HEK293 (cell line): ENCODE measurements around the gene ACAD8.

Experiments
- CTCF ChIA-PET: fragments of 350-600 bp; formaldehyde crosslinking; extraction: SDS; loops from one replicate; lab custom pipeline; 2021; ENCODE audit warnings: antibody characterized with exemption; lab: Yijun Ruan, JAX
- POLR2A ChIA-PET: fragments of 300-600 bp; formaldehyde crosslinking; extraction: SDS; loops from one replicate; lab custom pipeline; 2020; ENCODE audit warnings: antibody characterized with exemption, inconsistent platforms; lab: Yijun Ruan, JAX
- H3K27ac ChIP-seq: fragments of 200-500 bp; sonication (Bioruptor generic); 2 replicates; pipeline ENCODE4 v1.5.1; 2014; ENCODE audit warnings: low read depth, low read length, control low read depth, inconsistent platforms; ENCODE audit errors: extremely low read depth
- H3K36me3 ChIP-seq, 2 experiments: fragments of 200-500 bp in 1 of 2; sonication (Bioruptor generic) in 1 of 2; 1 replicate in 1 of 2; 2 replicates in 1 of 2; pipeline ENCODE4 v1.5.1; 2014 to 2017; ENCODE audit warnings: inconsistent platforms in 2 of 2, low read length in 2 of 2; ENCODE audit not compliant: control insufficient read depth in 2 of 2, insufficient read depth in 1 of 2
- H3K4me1 ChIP-seq: fragments of 200-500 bp; sonication (Bioruptor generic); 2 replicates; pipeline ENCODE4 v1.5.1; 2014; ENCODE audit warnings: mild to moderate bottlenecking, low read length, inconsistent platforms; ENCODE audit not compliant: control insufficient read depth, insufficient read depth
- H3K4me3 ChIP-seq: 2 replicates; pipeline ENCODE4 v1.5.1; 2011; ENCODE audit warnings: low read depth, mild to moderate bottlenecking, control low read depth, low read length, moderate library complexity
- H3K9me3 ChIP-seq: fragments of 200-500 bp; sonication (Bioruptor generic); 2 replicates; pipeline ENCODE4 v1.5.1; 2014; ENCODE audit warnings: low read depth, low read length, inconsistent platforms; ENCODE audit not compliant: control insufficient read depth, insufficient read depth
- BCL11A ChIP-seq: fragments of 450-650 bp; formaldehyde crosslinking; IDR thresholded peaks from 2 replicates; pipeline ENCODE4 v1.5.1; 2016; ENCODE audit warnings: low read depth, missing biosample characterization, missing genetic modification characterization
- GLIS1 ChIP-seq: fragments of 450-650 bp; formaldehyde crosslinking; IDR thresholded peaks from 2 replicates; pipeline ENCODE4 v1.5.1; 2016; ENCODE audit warnings: missing biosample characterization, missing genetic modification characterization
- HOXA7 ChIP-seq: sonication (generic); formaldehyde crosslinking; IDR thresholded peaks from 2 replicates; pipeline ENCODE4 v1.8.1; 2022; ENCODE audit warnings: missing genetic modification reagents, borderline replicate concordance
- TRIM28 ChIP-seq: IDR thresholded peaks from 2 replicates; pipeline ENCODE4 v1.6.1; 2011; ENCODE audit warnings: low read length, control low read depth, borderline replicate concordance
- ZBTB21 ChIP-seq: fragments of 450-650 bp; formaldehyde crosslinking; IDR thresholded peaks from 2 replicates; pipeline ENCODE4 v1.5.1; 2017; ENCODE audit warnings: missing biosample characterization, missing genetic modification characterization
- ZNF16 ChIP-seq: fragments of 450-650 bp; formaldehyde crosslinking; IDR thresholded peaks from 2 replicates; pipeline ENCODE4 v1.5.1; 2016; ENCODE audit warnings: low read depth, missing biosample characterization, missing genetic modification characterization
- ZNF169 ChIP-seq: fragments of 450-650 bp; formaldehyde crosslinking; IDR thresholded peaks from 2 replicates; pipeline ENCODE4 v1.5.1; 2016; ENCODE audit warnings: missing biosample characterization, missing genetic modification characterization
- ZNF302 ChIP-seq: fragments of 450-650 bp; formaldehyde crosslinking; IDR thresholded peaks from 2 replicates; pipeline ENCODE4 v1.5.1; 2016; ENCODE audit warnings: missing biosample characterization, missing genetic modification characterization, low read depth
- ZNF366 ChIP-seq: fragments of 450-650 bp; formaldehyde crosslinking; conservative IDR thresholded peaks from 2 replicates; pipeline ENCODE4 v1.5.1; 2016; ENCODE audit warnings: missing biosample characterization, missing genetic modification characterization
- ZNF416 ChIP-seq: fragments of 450-650 bp; formaldehyde crosslinking; IDR thresholded peaks from 2 replicates; pipeline ENCODE4 v1.5.1; 2016; ENCODE audit warnings: missing biosample characterization, missing genetic modification characterization
- ZNF544 ChIP-seq: fragments of 450-650 bp; formaldehyde crosslinking; IDR thresholded peaks from 2 replicates; pipeline ENCODE4 v1.5.0; 2017; ENCODE audit warnings: missing biosample characterization, missing genetic modification characterization
- ZNF549 ChIP-seq: fragments of 450-650 bp; IDR thresholded peaks from 2 replicates; pipeline ENCODE4 v1.5.1; 2018; ENCODE audit warnings: missing biosample characterization, missing genetic modification characterization, mild to moderate bottlenecking, inconsistent platforms, moderate library complexity
- ZNF560 ChIP-seq: fragments of 450-650 bp; formaldehyde crosslinking; IDR thresholded peaks from 2 replicates; pipeline ENCODE4 v1.5.1; 2017; ENCODE audit warnings: missing biosample characterization, missing genetic modification characterization, borderline replicate concordance
- TF ChIP-seq, protein P1 (sequence below): fragments of 450-650 bp; formaldehyde crosslinking; conservative IDR thresholded peaks from 2 replicates; pipeline ENCODE4 v1.5.1; 2016; ENCODE audit warnings: low read depth, missing biosample characterization, missing genetic modification characterization
- TF ChIP-seq, protein P2 (sequence below): fragments of 450-650 bp; formaldehyde crosslinking; IDR thresholded peaks from 2 replicates; pipeline ENCODE4 v1.5.1; 2016; ENCODE audit warnings: missing biosample characterization, missing genetic modification characterization
- TF ChIP-seq, protein P3 (sequence below): fragments of 450-650 bp; formaldehyde crosslinking; IDR thresholded peaks from 2 replicates; pipeline ENCODE4 v1.5.1; 2016; ENCODE audit warnings: missing biosample characterization, missing genetic modification characterization
- TF ChIP-seq, protein P4 (sequence below): fragments of 450-650 bp; formaldehyde crosslinking; IDR thresholded peaks from 2 replicates; pipeline ENCODE4 v1.5.0; 2017; ENCODE audit warnings: missing biosample characterization, missing genetic modification characterization, borderline replicate concordance

The ACAD8 gene

DNA sequence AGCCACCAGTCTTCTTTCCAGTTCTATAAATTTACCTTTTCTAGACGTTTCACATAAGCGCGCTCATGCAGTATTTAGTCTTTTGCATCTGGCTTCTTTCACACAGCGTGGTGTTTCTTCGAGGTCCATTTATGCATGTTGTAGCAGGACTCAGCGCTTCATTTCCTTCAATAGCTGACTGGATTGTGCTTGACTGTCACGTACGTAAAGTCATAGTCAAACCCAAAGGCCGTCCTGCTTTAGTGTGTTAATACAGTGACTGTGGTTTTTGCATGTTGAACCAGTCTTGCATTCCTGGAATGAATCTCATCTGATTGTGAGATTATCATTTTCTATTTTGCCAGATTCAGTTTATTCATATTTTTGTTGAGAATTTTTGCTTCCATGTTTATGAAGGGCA is 41.3 kb downstream of the ACAD8 start:
- TF ChIP-seq, protein P1, sequence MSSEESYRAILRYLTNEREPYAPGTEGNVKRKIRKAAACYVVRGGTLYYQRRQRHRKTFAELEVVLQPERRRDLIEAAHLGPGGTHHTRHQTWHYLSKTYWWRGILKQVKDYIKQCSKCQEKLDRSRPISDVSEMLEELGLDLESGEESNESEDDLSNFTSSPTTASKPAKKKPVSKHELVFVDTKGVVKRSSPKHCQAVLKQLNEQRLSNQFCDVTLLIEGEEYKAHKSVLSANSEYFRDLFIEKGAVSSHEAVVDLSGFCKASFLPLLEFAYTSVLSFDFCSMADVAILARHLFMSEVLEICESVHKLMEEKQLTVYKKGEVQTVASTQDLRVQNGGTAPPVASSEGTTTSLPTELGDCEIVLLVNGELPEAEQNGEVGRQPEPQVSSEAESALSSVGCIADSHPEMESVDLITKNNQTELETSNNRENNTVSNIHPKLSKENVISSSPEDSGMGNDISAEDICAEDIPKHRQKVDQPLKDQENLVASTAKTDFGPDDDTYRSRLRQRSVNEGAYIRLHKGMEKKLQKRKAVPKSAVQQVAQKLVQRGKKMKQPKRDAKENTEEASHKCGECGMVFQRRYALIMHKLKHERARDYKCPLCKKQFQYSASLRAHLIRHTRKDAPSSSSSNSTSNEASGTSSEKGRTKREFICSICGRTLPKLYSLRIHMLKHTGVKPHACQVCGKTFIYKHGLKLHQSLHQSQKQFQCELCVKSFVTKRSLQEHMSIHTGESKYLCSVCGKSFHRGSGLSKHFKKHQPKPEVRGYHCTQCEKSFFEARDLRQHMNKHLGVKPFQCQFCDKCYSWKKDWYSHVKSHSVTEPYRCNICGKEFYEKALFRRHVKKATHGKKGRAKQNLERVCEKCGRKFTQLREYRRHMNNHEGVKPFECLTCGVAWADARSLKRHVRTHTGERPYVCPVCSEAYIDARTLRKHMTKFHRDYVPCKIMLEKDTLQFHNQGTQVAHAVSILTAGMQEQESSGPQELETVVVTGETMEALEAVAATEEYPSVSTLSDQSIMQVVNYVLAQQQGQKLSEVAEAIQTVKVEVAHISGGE = no peak
- TF ChIP-seq ZNF560 (tag by site-specific recombination) (no peak), ZNF169 (tag by site-specific recombination) (no peak), ZNF302 (no peak)
- TF ChIP-seq, protein P2, sequence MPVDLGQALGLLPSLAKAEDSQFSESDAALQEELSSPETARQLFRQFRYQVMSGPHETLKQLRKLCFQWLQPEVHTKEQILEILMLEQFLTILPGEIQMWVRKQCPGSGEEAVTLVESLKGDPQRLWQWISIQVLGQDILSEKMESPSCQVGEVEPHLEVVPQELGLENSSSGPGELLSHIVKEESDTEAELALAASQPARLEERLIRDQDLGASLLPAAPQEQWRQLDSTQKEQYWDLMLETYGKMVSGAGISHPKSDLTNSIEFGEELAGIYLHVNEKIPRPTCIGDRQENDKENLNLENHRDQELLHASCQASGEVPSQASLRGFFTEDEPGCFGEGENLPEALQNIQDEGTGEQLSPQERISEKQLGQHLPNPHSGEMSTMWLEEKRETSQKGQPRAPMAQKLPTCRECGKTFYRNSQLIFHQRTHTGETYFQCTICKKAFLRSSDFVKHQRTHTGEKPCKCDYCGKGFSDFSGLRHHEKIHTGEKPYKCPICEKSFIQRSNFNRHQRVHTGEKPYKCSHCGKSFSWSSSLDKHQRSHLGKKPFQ = no peak
- TF ChIP-seq, protein P3, sequence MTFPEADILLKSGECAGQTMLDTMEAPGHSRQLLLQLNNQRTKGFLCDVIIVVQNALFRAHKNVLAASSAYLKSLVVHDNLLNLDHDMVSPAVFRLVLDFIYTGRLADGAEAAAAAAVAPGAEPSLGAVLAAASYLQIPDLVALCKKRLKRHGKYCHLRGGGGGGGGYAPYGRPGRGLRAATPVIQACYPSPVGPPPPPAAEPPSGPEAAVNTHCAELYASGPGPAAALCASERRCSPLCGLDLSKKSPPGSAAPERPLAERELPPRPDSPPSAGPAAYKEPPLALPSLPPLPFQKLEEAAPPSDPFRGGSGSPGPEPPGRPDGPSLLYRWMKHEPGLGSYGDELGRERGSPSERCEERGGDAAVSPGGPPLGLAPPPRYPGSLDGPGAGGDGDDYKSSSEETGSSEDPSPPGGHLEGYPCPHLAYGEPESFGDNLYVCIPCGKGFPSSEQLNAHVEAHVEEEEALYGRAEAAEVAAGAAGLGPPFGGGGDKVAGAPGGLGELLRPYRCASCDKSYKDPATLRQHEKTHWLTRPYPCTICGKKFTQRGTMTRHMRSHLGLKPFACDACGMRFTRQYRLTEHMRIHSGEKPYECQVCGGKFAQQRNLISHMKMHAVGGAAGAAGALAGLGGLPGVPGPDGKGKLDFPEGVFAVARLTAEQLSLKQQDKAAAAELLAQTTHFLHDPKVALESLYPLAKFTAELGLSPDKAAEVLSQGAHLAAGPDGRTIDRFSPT (tag by site-specific recombination) = no peak
- TF ChIP-seq, all 188 proteins: peak for 0
- Histone ChIP-seq H3K4me1 (no peaks in the 10 kb centered on the region), H3K4me3 (no peak overlapping the region), H3K9me3 (no peaks in the 10 kb centered on the region), H3K36me3 (no peaks in the 10 kb centered on the region), H3K27ac (no peak overlapping the region)
- POLR2A ChIA-PET = no interaction called here
- CTCF ChIA-PET = no interaction called here

DNA sequence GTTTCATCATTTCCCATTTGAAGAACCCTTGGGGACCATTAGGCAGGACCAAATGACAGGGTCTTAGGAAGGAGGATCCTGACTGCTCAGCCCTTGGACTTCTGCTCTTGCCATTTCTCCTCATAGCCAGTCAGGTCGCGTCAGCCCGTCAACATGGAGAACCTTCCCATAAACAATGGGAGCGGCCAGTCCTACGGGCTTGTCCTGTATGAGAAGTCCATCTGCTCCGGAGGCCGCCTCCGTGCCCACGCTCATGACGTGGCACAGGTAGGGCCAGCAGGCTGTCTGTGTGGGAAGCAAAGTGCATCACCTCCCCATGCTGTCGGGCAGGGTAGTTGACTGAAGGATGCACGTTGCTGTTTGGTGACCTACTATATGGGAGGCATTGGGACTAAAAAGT is 58.9 kb downstream of the ACAD8 start:
- Histone ChIP-seq H3K27ac (no peak overlapping the region), H3K4me3 (no peak overlapping the region), H3K36me3 (no peaks in the 10 kb centered on the region)
- POLR2A ChIA-PET = no interaction called here
- TF ChIP-seq BCL11A (no peak), GLIS1 (tag by site-specific recombination) (no peak), ZNF416 (tag by site-specific recombination) (no peak), ZNF544 (tag by site-specific recombination) (no peak), ZNF549 (tag by site-specific recombination) (no peak), TRIM28 (no peak), ZNF16 (tag by site-specific recombination) (no peak), ZNF366 (no peak), ZBTB21 (tag by site-specific recombination) (no peak), HOXA7 (no peak), ZNF302 (no peak)
- TF ChIP-seq, protein P4, sequence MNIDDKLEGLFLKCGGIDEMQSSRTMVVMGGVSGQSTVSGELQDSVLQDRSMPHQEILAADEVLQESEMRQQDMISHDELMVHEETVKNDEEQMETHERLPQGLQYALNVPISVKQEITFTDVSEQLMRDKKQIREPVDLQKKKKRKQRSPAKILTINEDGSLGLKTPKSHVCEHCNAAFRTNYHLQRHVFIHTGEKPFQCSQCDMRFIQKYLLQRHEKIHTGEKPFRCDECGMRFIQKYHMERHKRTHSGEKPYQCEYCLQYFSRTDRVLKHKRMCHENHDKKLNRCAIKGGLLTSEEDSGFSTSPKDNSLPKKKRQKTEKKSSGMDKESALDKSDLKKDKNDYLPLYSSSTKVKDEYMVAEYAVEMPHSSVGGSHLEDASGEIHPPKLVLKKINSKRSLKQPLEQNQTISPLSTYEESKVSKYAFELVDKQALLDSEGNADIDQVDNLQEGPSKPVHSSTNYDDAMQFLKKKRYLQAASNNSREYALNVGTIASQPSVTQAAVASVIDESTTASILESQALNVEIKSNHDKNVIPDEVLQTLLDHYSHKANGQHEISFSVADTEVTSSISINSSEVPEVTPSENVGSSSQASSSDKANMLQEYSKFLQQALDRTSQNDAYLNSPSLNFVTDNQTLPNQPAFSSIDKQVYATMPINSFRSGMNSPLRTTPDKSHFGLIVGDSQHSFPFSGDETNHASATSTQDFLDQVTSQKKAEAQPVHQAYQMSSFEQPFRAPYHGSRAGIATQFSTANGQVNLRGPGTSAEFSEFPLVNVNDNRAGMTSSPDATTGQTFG (tag by site-specific recombination) = no peak
- TF ChIP-seq, all 188 proteins: peak for 0
- Histone ChIP-seq H3K9me3 (no peaks in the 10 kb centered on the region), H3K4me1 (no peaks in the 10 kb centered on the region)
- CTCF ChIA-PET = no interaction called here
